HG03442 (cell line): ENCODE data around the gene MBD5.
"Not testable (repeated sequence)": the region's sequence is repeated elsewhere in the genome, so short reads cannot be mapped to it uniquely, and the experiment has no call there.

Source experiments
- ATAC-seq: cut with Tn5 transposase; IDR thresholded peaks from one replicate; pipeline ENCODE4 v1.9.1; 2021; ENCODE audit warnings: mild to moderate bottlenecking, moderate library complexity; ENCODE audit not compliant: unreplicated experiment

MBD5 gene

DNA sequence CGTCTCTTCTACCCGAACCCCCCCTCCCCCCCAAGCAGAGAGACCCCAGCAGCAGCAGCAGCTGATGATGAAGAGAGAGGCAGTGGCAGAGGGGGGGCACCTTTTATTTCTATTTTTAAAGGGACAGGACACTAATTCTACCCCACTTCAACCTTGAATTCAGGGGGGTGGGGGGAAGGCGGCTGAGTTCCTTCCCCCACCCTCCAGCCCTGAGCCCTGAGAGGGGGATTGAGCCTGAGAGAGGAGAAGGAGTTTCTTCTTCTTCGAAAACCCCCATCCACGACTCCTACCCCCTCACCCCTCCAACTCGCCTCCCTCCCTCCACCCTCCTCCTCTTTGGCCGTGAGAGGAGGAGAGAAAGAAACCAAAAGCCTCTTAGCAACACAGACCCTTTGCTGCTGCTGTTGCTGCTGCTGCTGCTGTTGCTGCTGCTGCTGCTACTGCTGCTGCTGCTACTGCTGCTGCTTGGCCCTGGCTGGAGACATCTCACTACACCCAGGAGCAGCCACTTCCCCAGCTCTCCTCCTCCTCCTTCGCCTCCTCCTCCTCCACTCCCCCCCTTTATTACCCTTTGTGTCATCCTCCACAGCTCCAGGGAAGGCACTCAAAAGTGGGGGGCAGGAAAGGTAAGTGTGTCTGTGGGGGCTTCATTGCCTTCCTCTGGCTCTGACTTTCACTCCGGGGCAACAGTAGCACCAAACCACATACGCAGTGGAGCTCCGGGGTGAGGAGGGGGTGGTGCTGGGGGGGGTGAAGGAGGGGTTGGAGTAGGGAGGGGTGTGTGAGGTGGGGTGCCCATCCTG is at the start of gene MBD5:
Gene MBD5 (plus strand): TSS at position 33 of the 803 bp plus-strand sequence.
- ATAC-seq, result peak; percentile 33

DNA sequence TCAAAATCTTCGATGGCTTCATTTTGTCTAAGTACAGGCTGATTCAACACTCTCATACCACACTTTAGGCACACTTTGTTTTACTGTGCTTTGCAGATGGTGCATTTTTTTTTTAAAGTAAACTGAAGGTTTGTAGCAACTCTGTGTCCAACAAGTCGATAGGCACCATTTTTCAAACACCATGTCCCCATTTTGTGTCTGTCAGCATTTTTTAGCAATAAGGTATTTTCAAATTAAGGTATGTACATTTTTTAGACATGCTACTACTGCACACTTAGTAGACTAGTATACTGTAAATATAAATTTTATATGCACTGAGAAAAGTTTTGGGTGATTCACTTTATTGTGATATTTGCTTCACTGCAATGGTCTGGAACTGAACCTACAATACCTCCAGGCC is 44.8 kb upstream of the MBD5 start:
- ATAC-seq, result no peak

DNA sequence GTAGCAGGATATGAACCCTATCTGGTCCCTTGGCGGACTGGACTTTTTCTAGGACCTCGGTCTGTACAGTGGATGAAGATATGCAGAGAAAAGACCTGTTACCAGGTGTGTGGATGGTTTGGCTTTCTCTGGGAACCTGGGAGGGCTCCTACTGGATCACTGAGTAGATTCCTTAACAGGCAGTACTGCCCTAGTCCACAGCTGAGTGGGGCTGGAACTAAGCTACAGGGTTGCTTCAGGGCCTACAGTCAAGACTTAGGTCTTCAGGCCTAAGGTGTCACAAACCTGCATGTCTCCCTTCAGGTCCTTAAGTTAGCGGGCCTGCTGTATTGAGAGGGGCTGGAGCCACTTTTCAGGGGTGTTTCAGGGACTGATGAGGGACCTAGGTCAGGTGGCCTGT is 43.2 kb upstream of the MBD5 start:
- ATAC-seq, result no peak

DNA sequence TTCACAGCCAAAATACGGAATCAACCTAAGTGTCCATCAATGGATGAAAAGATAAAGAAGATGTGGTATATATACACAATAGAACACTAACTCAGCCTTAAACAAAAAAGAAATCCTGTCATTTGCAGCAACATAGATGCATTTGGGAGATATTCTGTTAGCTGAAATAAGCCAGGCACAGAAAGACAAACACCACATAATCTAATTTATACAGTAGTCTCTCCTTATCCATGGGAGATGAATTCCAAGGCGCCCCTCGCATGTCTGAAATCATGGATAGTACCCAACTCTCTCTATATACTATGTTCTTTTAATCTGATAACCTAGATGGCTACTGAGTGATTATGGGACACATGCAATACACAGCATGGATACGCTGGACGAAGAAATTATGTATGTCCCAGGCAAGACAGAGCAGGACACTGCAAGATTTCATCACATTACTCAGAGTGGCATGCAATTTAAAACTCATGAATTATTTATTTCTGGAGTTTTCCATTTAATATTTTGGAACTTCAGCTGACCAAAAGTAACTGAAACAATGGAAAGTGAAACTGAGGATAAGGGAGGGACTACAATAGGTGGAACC is 39.9 kb upstream of the MBD5 start:
- ATAC-seq, result no peak

DNA sequence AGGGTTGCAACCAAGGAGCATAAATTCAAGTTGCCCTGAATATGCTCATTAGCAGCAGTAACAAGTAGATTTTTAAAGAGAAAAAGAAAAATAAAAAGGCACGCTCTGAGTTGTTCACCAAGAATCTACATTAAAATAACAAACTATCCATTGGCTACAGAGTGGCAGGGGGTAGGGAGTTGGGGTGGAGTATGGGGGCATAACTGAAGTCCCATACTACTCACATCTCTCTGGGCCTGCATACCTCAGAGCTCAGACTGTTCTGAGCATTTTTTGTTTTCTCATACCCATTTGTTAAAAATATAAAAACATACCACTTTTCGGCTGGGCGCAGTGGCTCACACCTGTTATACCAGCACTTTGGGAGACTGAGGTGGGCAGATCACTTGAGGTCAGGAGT is 31.8 kb upstream of the MBD5 start:
- no peak for ATAC-seq

DNA sequence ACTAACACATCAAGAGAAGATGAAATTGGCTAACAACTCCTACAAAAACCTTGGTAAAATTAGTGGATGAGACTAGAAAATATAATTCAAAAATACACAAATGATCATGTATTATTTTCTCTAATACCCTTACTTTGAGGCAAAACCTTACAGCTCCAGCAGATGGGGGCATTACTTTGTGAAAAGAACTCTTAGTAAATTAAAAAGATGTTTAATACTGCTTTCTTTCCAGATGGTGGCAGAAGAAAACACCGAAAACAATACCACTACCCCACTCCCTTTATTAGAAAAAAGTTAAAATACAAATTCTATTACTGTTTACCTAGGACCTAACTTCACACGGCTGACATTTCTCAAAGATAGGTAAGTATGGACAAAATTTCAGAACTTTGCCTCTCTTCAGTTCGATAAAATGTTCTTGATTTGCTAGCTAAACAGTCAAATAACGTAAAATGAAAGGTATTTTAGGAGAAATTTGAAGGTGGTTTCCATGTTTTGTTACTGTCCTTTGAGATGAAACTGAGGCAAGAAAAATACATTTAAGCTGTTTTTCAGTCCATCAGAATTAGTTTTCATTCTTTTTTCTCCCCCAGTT is 31.0 kb upstream of the MBD5 start:
- ATAC-seq, result peak; percentile 69

DNA sequence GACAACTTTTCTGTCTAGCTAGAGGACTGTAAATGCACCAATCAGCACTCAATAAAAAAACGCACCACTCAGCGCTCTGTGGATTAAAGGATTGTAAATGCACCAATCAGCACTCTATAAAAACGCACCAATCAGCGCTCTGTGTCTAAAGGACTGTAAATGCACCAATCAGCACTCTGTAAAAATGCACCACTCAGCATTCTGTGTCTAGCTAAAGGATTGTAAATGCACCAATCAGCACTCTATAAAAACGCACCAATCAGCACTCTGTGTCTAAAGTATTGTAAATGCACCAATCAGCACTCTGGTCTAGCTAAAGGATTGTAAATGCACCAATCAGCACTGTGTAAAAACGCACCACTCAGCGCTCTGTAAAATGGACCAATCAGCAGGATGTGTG is 25.9 kb upstream of the MBD5 start:
- not testable (repeated sequence) for ATAC-seq

DNA sequence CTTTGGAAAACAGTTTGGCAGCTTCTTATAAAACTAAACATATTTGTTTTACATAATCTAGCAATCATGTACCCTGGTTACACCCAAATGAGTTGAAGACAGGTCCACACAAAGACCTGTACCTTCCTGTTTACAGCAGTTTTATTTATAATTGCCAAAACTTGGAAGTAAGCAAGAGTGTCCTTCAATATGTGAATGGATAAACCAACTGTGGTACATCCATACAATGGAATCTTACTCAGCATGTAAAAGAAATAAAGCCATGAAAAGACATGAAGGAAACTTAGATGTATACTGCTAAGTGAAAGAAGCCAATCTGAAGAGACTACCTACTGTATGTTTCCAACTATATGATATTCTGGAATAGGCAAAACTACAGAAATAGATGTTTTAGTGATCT is 24.1 kb upstream of the MBD5 start:
- ATAC-seq, result no peak

DNA sequence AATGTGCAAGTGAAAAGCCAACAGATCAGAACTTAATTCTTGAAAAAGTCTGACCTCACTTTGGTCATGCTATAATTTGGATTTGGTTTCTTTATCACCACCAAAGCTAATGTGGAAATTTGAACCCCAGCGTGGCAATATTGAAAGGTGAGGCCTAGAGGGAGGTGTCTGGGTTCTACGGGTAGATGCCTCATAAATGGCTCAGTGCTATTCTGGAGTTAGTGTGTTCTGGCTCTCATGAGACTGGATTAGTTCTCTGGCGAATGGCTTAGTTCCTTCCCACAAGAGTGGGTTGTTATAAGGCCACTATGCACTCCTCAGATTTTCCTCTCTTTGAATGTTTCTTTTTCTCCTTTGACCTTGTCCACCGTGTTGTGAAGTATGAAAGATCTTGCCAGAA is 22.7 kb upstream of the MBD5 start:
- no peak for ATAC-seq

DNA sequence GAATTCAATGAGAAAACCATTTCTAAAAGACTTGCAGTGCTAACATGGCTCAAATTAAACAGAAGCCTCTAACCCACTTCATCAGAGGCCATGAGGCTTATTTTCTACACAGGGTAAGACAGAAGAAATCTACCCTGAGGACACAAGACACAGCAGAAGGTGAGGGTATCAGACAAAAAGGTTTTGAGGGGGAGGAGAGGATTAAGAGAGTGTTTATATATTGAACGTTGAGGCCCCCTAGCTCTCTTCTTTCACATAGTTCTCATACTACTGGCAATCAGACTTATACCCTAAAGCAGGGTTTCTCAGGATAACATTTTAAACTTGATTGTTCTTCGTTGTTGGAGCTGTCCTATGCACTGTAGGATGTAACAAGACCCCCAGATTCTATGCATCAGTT is 21.8 kb upstream of the MBD5 start:
- ATAC-seq, result no peak

DNA sequence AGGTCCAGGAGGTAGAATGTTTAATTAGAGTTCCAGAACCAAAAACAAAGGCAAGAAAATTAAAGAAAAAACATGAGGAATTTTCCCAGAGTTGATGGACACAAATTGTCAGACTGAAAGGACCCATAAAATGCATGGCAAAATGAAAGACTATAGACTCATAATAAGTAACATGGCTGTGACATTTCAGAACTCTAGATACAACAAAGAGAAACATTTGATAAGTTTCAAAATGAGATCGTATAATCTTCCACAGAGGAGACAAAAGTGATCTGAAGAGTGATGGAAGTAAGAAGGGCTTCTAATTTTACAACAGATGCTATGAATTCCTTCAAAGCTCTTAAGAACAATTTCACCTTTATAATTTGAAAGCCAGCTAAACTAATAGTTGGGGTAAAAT is 20.8 kb upstream of the MBD5 start:
- ATAC-seq, result no peak

DNA sequence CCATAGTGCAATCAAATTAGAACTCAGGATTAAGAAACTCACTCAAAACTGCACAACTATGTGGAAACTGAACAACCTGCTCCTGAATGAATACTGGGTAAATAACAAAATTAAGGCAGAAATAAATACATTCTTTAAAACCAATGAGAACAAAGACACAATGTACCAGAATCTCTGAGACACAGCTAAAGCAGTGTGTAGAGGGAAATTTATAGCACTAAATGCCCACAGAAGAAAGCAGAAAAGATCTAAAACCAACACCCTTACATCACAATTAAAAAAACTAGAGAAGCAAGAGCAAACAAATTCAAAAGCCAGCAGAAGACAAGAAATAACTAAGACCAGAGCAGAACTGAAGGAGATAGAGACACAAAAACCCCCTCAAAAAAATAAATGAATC is 18.5 kb upstream of the MBD5 start:
- ATAC-seq, result not testable (repeated sequence)

DNA sequence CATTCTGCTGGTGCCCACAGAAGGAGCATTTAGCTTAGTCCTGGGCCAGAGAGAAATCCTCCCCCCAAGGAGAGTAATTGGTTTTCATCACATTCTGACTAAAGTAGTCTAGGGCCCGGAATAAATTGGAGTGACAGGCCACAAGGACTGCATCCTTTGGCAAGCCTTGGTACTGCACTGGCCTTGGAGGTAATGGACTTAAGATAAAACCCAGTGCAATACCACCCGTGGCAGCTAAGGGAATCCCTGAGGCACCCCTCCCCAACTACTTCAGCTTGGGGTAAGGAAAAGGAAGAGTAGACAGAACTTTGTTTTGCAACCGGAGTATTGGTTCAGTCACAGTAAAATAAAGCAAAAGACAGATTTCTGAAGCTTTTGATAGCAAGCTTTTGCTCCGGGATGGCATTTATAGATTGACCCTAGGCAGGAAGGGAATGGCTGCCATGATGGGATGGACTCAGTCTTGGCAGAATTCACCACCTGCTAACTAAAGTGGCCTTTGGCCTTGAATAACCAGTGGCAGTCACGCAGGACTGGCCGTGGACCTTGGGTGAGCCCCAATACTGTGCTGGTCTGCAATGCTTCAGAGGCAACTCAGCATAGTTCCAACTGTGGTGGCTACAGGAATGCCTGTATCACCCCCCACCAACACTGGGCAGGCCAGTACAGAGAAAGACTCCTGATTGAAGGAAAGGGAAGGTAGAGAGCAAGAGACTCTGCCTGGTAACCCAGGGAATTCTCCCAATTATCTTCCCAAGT is 14.5 kb upstream of the MBD5 start:
- no peak for ATAC-seq

DNA sequence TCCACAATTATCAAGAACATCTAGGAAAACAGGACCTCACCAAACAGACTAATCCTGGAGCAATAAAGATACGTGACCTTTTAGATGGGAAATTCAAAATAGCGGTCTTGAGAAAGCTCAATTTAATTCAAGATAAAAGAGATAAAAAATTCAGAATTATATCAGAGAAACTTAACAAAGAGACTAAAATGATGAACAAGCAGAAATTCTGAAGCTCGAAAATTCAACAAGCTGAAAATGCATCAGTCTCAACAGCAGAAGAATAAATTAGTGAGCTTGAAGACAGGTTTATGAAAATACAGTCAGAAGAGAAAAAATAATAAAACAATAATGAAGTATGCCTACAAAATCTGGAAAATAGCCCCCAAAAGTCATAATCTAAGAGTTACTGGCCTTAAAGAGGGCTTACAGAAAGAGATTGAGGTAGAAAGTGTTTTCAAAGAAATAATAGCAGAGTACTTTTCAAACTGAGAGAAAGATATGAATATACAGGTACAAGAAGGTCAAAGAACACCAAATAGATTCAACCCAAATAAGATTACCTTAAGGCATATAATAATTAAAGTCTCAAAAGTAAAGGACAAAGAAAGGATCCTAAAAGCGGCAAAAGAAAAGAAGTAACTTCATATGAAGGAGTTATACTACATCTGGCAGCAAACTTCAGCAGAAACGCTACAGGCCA is 13.5 kb upstream of the MBD5 start:
- ATAC-seq, result no peak

DNA sequence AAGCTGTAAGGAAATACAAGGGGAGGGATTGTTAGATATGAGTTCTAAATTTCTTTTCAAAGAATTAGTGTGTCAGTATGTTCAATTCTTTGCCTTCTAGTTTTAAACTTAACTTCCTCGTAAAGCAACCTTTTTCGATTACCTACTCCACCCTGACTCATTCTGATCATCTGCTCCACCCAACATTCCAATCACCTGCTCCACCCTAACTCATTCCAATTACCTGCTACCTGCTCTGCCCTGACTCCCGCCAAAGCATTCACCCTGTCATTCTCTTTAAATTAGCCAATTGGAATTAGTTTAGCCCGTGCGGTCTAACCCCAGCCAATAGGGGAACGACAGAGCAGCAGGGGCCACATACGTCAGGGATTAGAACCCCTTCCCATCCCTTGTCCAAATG is 12.5 kb upstream of the MBD5 start:
- ATAC-seq, result not testable (repeated sequence)

DNA sequence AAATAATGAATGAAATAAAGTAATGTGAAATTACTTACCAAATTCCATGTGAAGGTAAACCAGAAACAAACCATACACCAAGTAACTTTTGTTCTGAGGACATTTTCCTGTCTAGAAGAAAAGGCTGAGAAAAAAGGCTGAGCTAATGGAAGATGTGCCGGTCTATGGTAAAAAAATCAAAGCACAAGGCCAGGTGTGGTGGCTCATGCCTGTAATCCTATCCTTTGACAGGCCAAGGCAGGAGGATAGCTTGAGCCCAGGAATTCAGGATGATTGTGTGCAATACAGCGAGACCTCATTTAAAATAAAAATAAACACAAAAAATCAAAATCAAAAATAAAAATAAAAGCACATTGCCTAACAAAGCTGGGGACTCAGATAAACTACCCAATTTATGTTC is 7.0 kb upstream of the MBD5 start:
- ATAC-seq, result no peak

DNA sequence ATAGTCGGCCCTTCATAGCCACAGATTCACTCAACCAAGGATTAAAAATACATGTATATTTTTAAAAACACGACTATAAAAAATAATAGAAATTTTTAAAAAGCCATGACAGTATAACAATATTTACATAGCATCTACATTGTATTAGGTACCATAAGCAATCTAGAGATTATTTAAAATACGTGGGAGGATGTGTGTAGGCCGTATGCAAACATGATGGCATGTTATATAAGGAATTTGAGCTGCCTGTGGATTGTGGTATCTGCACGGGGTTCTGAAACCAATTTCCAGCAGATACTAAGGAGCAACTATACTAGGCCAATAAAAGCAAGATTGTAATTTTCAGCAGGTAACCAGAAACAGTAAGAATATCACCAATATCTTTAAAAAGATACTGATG is 6.3 kb upstream of the MBD5 start:
- ATAC-seq, result no peak

DNA sequence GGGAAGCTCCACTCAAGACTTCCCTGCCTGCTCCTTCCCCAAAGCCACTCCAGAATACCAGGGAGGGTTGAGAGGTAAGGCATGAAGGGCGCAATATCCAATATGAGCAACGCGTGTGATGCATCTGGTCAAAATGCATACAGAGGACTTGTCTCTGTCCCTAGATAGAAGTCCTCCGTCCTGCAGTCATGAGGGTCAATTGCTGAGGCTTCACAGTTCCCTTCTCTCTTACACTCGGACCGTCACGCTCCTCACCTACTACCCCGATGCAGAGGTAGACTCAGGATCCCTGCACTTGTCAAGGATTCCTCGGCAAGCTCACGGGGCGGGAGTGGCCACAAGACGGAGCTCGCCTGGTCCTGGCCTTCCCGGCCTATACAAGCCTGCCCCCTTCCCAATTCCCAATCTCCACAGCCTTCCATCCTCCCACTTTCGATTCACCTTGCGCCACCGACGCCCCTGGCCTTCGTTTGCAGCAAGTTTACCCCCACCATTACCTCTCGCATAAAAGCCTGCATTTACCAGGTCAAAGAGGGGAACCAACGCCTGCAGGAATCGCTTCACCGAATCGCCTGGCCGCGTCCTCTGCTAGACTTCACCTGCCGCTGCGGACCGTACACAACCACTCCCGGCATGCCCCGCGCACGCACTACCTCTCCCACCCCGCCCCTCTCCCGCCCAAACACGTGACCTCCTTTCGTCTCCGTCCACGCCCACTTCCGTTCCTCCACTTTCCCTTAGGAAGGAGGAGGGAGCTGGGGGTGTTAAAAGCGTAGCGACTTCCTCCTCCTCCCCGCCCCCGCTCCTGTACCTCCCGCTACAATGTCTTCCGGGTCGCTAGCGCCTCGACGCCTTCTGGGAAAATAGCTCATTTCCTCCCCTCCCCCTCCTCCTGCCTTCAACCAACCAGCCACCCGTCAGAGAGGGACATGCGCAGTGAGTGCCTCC is 506 bp upstream of the MBD5 start, which contains the start of gene ORC4:
Gene ORC4 (minus strand): TSS at position 627 of the 948 bp plus-strand sequence. CDS start 44,779 bp downstream, outside the sequence.
- ATAC-seq, result peak; percentile 66

DNA sequence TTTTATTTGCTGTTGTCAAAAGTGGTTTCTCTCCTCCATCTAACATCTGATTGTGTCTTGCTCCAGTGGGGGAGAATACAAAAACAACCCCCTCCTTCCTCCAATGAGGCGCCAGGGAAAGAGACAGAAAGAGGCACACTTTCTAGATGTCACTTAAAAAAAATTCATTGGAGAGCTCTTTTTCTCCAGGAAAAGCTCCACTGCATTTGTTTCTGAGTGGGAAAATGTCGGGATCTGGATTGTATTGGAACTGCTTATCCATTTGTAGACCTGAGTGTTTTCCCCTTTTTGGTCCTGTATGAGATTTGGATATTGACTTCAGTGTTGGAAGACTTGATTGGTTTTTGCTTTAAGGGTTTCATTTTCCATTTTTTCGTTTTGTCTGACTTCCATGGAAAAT is 995 bp downstream of the MBD5 start:
- no peak for ATAC-seq

DNA sequence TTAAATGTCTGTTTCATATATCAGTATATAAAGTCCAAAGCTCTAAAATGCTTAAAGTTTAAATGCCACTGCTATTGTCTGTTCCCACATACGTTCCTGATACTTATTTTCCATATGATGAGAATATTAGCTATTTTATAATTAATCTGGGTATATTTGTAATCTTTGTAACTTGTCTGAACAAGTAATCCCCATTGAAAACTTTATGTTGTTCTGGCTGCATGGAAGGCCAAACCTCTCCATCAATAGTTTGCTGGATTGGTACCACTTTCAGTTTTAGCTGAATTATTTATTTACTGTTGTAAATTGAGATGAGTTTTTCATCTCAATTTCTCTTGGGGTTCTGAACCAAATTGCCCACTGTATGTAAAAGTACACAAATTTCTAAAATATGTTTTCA is 1.5 kb downstream of the MBD5 start:
- no peak for ATAC-seq
